GM19043 (cell line): ENCODE measurements around the gene STK32C.
"Not testable (repeated sequence)": the region's sequence is repeated elsewhere in the genome, so short reads cannot be mapped to it uniquely, and the experiment has no call there.

ENCODE experiments used
- ATAC-seq: cut with Tn5 transposase; IDR thresholded peaks from one replicate; pipeline ENCODE4 v1.9.1; 2021; ENCODE audit warnings: low read depth; ENCODE audit not compliant: unreplicated experiment

STK32C gene

DNA sequence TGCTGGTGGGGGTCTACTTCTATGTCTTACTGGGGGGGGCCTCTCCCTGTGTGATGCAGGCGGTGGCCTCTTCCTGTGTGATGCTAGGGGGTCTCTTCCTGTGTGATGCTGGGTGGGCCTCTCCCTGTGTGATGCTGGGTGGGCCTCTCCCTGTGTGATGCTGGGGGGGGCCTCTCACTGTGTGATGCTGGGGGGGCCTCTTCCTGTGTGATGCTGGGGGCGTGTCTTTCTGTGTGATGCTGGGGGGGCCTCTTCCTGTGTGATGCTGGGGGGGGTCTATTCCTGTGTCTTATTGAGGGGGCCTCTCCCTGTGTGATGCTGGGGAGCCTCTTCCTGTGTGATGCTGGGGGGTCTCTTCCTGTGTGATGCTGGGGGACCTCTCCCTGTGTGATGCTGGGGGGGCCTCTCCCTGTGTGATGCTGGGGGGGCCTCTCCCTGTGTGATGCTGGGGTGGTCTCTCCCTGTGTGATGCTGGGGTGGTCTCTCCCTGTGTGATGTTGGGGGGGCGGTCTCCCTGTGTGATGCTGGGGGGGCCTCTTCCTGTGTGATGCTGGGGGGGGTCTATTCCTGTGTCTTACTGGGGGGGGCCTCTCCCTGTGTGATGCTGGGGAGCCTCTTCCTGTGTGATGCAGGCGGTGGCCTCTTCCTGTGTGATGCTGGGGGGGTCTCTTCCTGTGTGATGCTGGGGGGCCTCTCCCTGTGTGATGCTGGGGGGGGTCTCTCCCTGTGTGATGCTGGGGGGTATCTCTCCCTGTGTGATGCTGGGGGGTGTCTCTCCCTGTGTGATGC lies 146.7 kb downstream of the STK32C start:
- ATAC-seq, result not testable (repeated sequence)

DNA sequence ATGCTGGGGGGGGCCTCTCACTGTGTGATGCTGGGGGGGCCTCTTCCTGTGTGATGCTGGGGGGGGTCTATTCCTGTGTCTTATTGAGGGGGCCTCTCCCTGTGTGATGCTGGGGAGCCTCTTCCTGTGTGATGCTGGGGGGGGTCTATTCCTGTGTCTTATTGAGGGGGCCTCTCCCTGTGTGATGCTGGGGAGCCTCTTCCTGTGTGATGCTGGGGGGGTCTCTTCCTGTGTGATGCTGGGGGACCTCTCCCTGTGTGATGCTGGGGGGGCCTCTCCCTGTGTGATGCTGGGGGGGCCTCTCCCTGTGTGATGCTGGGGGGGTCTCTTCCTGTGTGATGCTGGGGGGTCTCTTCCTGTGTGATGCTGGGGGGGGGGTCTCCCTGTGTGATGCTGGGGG lies 147.5 kb downstream of the STK32C start:
- not testable (repeated sequence) for ATAC-seq

DNA sequence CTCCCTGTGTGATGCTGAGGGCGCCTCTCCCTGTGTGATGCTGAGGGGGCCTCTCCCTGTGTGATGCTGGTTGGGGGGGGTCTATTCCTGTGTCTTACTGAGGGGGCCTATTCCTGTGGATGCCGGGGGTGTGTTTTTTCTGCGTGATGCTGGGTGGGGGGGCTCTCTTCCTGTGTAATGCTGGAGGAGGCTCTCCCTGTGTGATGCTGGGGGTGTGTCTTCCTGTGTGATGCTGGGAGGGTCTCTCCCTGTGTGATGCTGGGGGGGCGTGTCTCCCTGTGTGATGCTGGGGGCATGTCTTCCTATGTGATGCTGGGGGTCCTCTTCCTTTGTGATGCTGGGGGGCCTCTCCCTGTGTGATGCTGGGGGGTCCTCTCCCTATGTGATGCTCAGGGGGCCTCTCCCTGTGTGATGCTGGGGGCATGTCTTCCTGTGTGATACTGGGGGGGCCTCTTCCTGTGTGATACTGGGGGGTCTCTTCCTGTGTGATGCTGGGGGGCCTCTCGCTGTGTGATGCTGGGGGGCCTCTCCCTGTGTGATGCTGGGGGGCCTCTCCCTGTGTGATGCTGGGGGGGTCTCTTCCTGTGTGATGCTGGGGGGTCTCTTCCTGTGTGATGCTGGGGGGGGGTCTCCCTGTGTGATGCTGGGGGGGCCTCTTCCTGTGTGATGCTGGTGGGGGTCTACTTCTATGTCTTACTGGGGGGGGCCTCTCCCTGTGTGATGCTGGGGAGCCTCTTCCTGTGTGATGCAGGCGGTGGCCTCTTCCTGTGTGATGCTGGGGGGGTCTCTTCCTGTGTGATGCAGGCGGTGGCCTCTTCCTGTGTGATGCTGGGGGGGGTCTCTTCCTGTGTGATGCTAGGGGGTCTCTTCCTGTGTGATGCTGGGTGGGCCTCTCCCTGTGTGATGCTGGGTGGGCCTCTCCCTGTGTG lies 148.2 kb downstream of the STK32C start:
- ATAC-seq, result not testable (repeated sequence)

DNA sequence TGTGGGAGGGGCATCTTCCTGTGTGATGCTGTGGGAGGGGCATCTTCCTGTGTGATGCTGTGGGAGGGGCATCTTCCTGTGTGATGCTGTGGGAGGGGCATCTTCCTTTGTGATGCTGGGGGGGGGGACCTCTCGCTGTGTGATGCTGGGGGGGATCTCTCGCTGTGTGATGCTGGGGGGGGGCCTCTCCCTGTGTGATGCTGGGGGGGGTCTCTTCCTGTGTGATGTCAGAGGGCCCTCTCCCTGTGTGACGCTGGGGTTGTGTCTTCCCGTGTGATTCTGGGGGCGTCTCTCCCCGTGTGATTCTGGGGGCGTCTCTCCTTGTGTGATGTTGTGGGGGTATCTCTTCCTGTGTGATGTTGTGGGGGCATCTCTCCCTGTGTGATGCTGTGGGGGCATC lies 148.9 kb downstream of the STK32C start:
- no peak for ATAC-seq

DNA sequence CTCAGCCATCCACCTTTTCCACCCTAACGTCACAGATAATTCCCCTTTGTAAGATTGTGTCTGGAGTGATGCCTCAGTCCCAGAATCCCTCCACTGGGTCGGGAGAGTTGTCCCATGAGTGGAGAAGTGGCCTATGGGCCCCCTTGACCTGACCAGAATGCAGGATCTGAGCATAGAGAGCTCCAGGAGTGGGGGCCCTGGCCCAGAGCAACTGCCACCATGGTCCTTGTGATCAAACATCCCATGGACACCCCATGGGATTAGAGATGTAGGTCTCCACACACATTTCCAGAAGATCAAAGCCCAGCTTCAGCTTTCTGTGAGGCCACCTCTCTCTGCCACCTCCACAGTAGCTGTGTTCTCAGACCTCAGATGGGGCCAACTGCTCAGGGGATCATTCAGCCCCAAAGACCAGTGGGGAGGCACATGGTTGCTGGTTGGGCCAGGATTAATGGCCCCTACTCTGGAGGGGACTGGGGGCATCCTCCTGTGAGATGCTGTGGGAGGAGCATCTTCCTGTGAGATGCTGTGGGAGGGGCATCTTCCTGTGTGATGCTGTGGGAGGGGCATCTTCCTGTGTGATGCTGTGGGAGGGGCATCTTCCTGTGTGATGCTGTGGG lies 149.5 kb downstream of the STK32C start:
- no peak for ATAC-seq
